SW480 (cell line): Measurements from ENCODE around the gene PIK3R6.

ENCODE experiments used
- DNase-seq: peaks from one replicate; pipeline ENCODE4 v3.0.0-alpha.2; 2016; ENCODE audit warnings: low spot score

The PIK3R6 gene

GRCh38 chr17:8797621-8798175 is 69.8 kb downstream of the PIK3R6 start:
- DNase-seq, result no peak

GRCh38 chr17:8794636-8795035 is 72.8 kb downstream of the PIK3R6 start:
- DNase-seq, result no peak

GRCh38 chr17:8793649-8794048 is 73.8 kb downstream of the PIK3R6 start:
- DNase-seq, result no peak

GRCh38 chr17:8792646-8793045 is 74.8 kb downstream of the PIK3R6 start:
- DNase-seq, result no peak

GRCh38 chr17:8791910-8792270 is 75.6 kb downstream of the PIK3R6 start:
- peak; percentile 61 for DNase-seq

GRCh38 chr17:8791248-8791909 is 76.1 kb downstream of the PIK3R6 start:
- no peak for DNase-seq

- no peak for DNase-seq
Measured at GRCh38 chr17:8789743-8790142, 77.7 kb downstream of the PIK3R6 start.

- DNase-seq, result no peak
Measured at GRCh38 chr17:8788998-8789397, 78.5 kb downstream of the PIK3R6 start.

- peak; percentile 66 for DNase-seq
Measured at GRCh38 chr17:8785547-8786413, 81.7 kb downstream of the PIK3R6 start.

- no peak for DNase-seq
Measured at GRCh38 chr17:8782176-8782575, 85.3 kb downstream of the PIK3R6 start.

- no peak for DNase-seq
Measured at GRCh38 chr17:8781776-8782175, 85.7 kb downstream of the PIK3R6 start.

GRCh38 chr17:8776881-8777280 is 90.6 kb downstream of the PIK3R6 start:
- DNase-seq, result no peak

GRCh38 chr17:8776248-8776647 is 91.2 kb downstream of the PIK3R6 start:
- DNase-seq, result no peak

GRCh38 chr17:8766731-8767130 is 100.7 kb downstream of the PIK3R6 start:
- no peak for DNase-seq

- DNase-seq, result no peak
Measured at GRCh38 chr17:8762012-8762411, 105.5 kb downstream of the PIK3R6 start.

GRCh38 chr17:8758137-8758596 is 109.3 kb downstream of the PIK3R6 start, which contains the start of gene SPDYE4:
SPDYE4 (minus strand) TSS chr17:8758546; CDS start chr17:8758382, 164 bp downstream.
- no peak for DNase-seq

GRCh38 chr17:8757189-8757588 is 110.3 kb downstream of the PIK3R6 start:
- DNase-seq, result no peak

GRCh38 chr17:8755590-8756255 is 111.8 kb downstream of the PIK3R6 start:
- no peak for DNase-seq

- DNase-seq, result no peak
Measured at GRCh38 chr17:8754890-8755289, 112.6 kb downstream of the PIK3R6 start.

GRCh38 chr17:8753976-8754440 is 113.5 kb downstream of the PIK3R6 start:
- DNase-seq, result peak; percentile 60

- no peak for DNase-seq
Measured at GRCh38 chr17:8753136-8753975, 114.1 kb downstream of the PIK3R6 start.
